DOHH2 (cell line): ENCODE results near the gene TMEM63B.

Experiments
- H3F3A ChIP-seq: fragments of 200-600 bp; sonication (generic), shearing (Covaris generic); 2 replicates; pipeline ENCODE4 v1.6.0; 2016; ENCODE audit warnings: antibody characterized with exemption, mild to moderate bottlenecking; ENCODE audit not compliant: control insufficient read depth, insufficient read depth
- H3K27ac ChIP-seq: fragments of 200-600 bp; sonication (generic); 2 replicates; pipeline ENCODE4 v1.5.1; 2014; ENCODE audit warnings: low read depth, mild to moderate bottlenecking, low read length, moderate library complexity
- H3K27me3 ChIP-seq: fragments of 200-600 bp; sonication (generic); 2 replicates; pipeline ENCODE4 v1.6.1; 2014; ENCODE audit warnings: mild to moderate bottlenecking, low read length, mixed read lengths; ENCODE audit not compliant: control insufficient read depth
- H3K36me3 ChIP-seq: fragments of 200-600 bp; sonication (generic); 2 replicates; pipeline ENCODE4 v1.6.1; 2014; ENCODE audit warnings: mild to moderate bottlenecking, low read length, moderate library complexity, mixed read lengths; ENCODE audit not compliant: control insufficient read depth
- H3K4me1 ChIP-seq: fragments of 200-600 bp; sonication (generic); 2 replicates; pipeline ENCODE4 v1.6.1; 2014; ENCODE audit warnings: mild to moderate bottlenecking, low read length, mixed read lengths; ENCODE audit not compliant: control insufficient read depth
- H3K4me2 ChIP-seq: fragments of 200-600 bp; sonication (generic); 2 replicates; pipeline ENCODE4 v1.6.0; 2014; ENCODE audit warnings: mild to moderate bottlenecking, low read length, moderate library complexity
- H3K4me3 ChIP-seq: fragments of 200-600 bp; sonication (generic); 2 replicates; pipeline ENCODE4 v1.5.1; 2014; ENCODE audit warnings: mild to moderate bottlenecking, low read length, mixed read lengths
- H3K79me2 ChIP-seq: fragments of 200-600 bp; sonication (generic); 2 replicates; pipeline ENCODE4 v1.6.1; 2014; ENCODE audit warnings: mild to moderate bottlenecking, low read length, mixed read lengths; ENCODE audit not compliant: control insufficient read depth
- H3K9me2 ChIP-seq: fragments of 200-600 bp; sonication (generic); replicated peaks from 2 replicates; pipeline ENCODE4 v1.6.1; 2014; ENCODE audit warnings: mild to moderate bottlenecking, low read length, mixed read lengths; ENCODE audit not compliant: control insufficient read depth
- H3K9me3 ChIP-seq: fragments of 200-600 bp; sonication (generic); 2 replicates; pipeline ENCODE4 v1.6.1; 2014; ENCODE audit warnings: antibody characterized with exemption, low read length, mixed read lengths; ENCODE audit not compliant: control insufficient read depth, insufficient read depth
- H4K20me1 ChIP-seq: fragments of 200-600 bp; sonication (generic); 2 replicates; pipeline ENCODE4 v1.6.0; 2014; ENCODE audit warnings: low read depth, mild to moderate bottlenecking, antibody characterized with exemption, low read length, moderate library complexity; ENCODE audit not compliant: control insufficient read depth, insufficient read depth
- EZH2phosphoT487 ChIP-seq: fragments of 200-600 bp; sonication (generic); IDR thresholded peaks from 2 replicates; pipeline ENCODE4 v1.6.1; 2017; ENCODE audit warnings: borderline replicate concordance, mild to moderate bottlenecking, antibody characterized with exemption, low read length, moderate library complexity, mixed read lengths
- TF ChIP-seq, protein P1 (sequence below): fragments of 200-600 bp; sonication (generic); IDR thresholded peaks from one replicate; pipeline ENCODE4 v1.5.1; 2014; ENCODE audit warnings: antibody characterized with exemption, mild to moderate bottlenecking, low read depth, low read length; ENCODE audit not compliant: poor library complexity, severe bottlenecking

TMEM63B gene

DNA sequence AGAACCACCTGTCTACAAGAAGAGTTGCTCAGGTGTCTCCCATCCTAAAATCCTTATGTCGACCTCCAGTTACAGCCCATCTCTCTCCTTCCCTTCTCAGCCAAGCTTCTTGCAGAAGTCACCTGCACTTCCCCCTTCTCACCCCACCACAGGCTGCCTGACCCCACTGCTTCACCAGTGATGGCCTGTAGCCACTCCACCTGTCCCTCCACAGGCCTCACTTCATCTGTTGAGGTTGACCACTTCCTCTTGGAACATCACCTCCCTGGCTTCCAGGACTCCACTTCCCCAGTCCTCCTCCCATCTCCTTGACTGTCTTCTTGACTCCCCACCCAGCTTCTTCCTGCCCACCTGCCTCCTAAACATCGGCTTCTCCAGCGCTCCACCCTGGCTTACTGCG, 25.5 kb upstream of the TMEM63B start:
- Histone ChIP-seq H3F3A (no peaks in the 10 kb centered on the region), H3K9me2 (no peaks in the 10 kb centered on the region), H4K20me1 (0 out of 2 replicates have a peak, but pooled peaks cover 3% of the 10 kb centered on the region), H3K79me2 (no peaks in the 10 kb centered on the region), H3K27me3 (no peaks in the 10 kb centered on the region), H3K27ac (no peak overlapping the region), H3K36me3 (peaks cover 50% of the 10 kb centered on the region), H3K9me3 (no peaks in the 10 kb centered on the region), H3K4me2 (no peak overlapping the region), H3K4me3 (no peak overlapping the region), H3K4me1 (no peaks in the 10 kb centered on the region)
- TF ChIP-seq, protein P1, sequence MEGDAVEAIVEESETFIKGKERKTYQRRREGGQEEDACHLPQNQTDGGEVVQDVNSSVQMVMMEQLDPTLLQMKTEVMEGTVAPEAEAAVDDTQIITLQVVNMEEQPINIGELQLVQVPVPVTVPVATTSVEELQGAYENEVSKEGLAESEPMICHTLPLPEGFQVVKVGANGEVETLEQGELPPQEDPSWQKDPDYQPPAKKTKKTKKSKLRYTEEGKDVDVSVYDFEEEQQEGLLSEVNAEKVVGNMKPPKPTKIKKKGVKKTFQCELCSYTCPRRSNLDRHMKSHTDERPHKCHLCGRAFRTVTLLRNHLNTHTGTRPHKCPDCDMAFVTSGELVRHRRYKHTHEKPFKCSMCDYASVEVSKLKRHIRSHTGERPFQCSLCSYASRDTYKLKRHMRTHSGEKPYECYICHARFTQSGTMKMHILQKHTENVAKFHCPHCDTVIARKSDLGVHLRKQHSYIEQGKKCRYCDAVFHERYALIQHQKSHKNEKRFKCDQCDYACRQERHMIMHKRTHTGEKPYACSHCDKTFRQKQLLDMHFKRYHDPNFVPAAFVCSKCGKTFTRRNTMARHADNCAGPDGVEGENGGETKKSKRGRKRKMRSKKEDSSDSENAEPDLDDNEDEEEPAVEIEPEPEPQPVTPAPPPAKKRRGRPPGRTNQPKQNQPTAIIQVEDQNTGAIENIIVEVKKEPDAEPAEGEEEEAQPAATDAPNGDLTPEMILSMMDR = no peak
- no peak for TF ChIP-seq EZH2phosphoT487

DNA sequence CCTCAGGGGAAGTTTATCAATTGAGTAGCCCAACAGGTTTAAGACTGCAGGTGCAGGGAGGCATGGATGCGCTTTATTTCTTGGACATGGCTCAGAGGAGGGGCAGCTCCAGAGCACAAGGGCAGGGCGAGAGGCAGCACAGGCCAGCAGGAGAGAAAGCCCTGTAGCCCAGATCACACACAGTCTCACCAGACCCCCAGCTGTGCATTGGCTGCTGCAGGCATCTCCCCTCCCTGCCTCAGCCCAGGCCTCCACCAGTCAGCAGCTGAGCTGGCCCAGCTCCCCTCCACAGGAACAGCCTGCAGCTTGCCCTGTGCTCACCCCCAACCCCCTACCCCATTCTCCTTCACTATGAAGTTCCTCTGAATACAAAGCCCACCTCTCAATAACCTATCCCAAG, 24.8 kb upstream of the TMEM63B start:
- Histone ChIP-seq H3K36me3 (peaks cover 54% of the 10 kb centered on the region), H3K9me2 (no peaks in the 10 kb centered on the region), H3K4me2 (no peak overlapping the region), H3K27ac (no peak overlapping the region), H3K4me1 (no peaks in the 10 kb centered on the region), H3K4me3 (no peak overlapping the region), H3K79me2 (no peaks in the 10 kb centered on the region), H4K20me1 (0 out of 2 replicates have a peak, but pooled peaks cover 3% of the 10 kb centered on the region), H3F3A (no peaks in the 10 kb centered on the region), H3K9me3 (no peaks in the 10 kb centered on the region), H3K27me3 (no peaks in the 10 kb centered on the region)
- TF ChIP-seq, protein P1 = no peak
- no peak for TF ChIP-seq EZH2phosphoT487

DNA sequence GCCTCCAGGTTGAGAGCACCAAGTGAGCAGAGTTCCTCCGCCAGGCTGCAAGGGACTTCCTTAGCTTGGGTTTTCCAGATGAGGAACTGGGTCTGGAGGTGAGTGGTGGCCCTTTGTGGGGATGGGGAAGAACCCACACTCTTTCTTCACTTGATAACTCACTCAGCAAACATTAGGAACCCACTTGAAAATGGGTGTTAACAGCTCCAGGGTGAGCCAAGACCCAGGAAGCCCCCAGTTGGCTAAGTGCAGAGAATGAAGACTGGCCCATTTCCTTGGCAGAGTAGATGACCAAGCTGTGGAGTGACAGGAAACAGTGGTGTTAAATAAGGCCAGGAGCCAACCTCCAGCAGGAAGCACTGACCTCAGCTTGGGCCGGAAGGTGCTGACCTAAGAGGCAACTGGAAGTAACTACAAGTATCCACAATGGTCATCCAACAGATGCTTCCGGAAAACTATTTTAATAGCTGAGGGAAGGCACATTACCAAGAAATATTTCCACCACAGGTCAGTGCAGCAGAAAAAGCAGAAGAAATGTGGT, 22.8 kb upstream of the TMEM63B start:
- Histone ChIP-seq H3K79me2 (peaks cover 3% of the 10 kb centered on the region; the same call in 1 of the 2 replicates), H3F3A (no peaks in the 10 kb centered on the region), H3K27ac (no peak overlapping the region), H3K36me3 (peaks cover 67% of the 10 kb centered on the region), H3K9me3 (no peaks in the 10 kb centered on the region), H4K20me1 (peaks cover 2% of the 10 kb centered on the region; the same call in 1 of the 2 replicates), H3K4me1 (no peaks in the 10 kb centered on the region), H3K9me2 (no peaks in the 10 kb centered on the region), H3K27me3 (no peaks in the 10 kb centered on the region), H3K4me3 (no peak overlapping the region), H3K4me2 (no peak overlapping the region)
- no peak for TF ChIP-seq EZH2phosphoT487
- TF ChIP-seq, protein P1 = no peak
